Measurements from ENCODE around the gene NPAS2.

GRCh38 chr2:100929147-100929546 is 109.2 kb downstream of the NPAS2 start:
- no peak for TF ChIP-seq CTCF (IDR thresholded peaks at IDR 0.05)
- TF ChIP-seq POLR2A (IDR thresholded peaks at IDR 0.05): no peak
